PFSK-1 (cell line): Measurements from ENCODE around the gene GNAS-AS1.

Experiments used
- FOXP2 ChIP-seq: optimal IDR thresholded peaks from 2 replicates; pipeline ENCODE3; 2011; ENCODE audit warnings: borderline replicate concordance, control low read depth, inconsistent platforms; ENCODE audit not compliant: insufficient read depth; ENCODE audit errors: extremely low read length, extremely low read depth
- POLR2AphosphoS5 ChIP-seq: IDR thresholded peaks from 2 replicates; pipeline ENCODE4 v1.6.1; 2012; ENCODE audit warnings: low read depth, mild to moderate bottlenecking, control low read depth, low read length, moderate library complexity
- REST ChIP-seq, 2 experiments: IDR thresholded peaks; 2 replicates each; pipeline versions ENCODE4 v1.6.1 to v1.8.0; 2011 to 2012; ENCODE audit warnings: low read depth in 2 of 2, low read length in 2 of 2, control low read depth in 1 of 2, inconsistent platforms in 1 of 2, mild to moderate bottlenecking in 1 of 2, moderate library complexity in 1 of 2; ENCODE audit not compliant: insufficient read depth in 1 of 2
- SIN3A ChIP-seq: IDR thresholded peaks from 2 replicates; pipeline ENCODE4 v1.6.1; 2012; ENCODE audit warnings: mild to moderate bottlenecking, low read length, moderate library complexity, borderline replicate concordance; ENCODE audit not compliant: insufficient read depth
- TAF1 ChIP-seq: IDR thresholded peaks from 2 replicates; pipeline ENCODE4 v1.6.1; 2012; ENCODE audit warnings: low read length, control low read depth, borderline replicate concordance; ENCODE audit not compliant: insufficient read depth

GRCh38 chr20:58895448-58896180, 44.9 kb upstream of the GNAS-AS1 start:
- TF ChIP-seq POLR2AphosphoS5 (no peak), REST (IDR thresholded peaks at IDR 0.05; ENCODE audit: insufficient read depth in 1 of 2, low read depth in 2 of 2, low read length in 2 of 2) (no peak), TAF1 (no peak), SIN3A (no peak), FOXP2 (no peak)
